HG02938 (cell line): ENCODE data around the gene SLC22A31.

Source experiments
- ATAC-seq: cut with Tn5 transposase; IDR thresholded peaks from one replicate; pipeline ENCODE4 v1.9.1; 2021; ENCODE audit warnings: mild to moderate bottlenecking, moderate library complexity; ENCODE audit not compliant: unreplicated experiment

The SLC22A31 gene

DNA sequence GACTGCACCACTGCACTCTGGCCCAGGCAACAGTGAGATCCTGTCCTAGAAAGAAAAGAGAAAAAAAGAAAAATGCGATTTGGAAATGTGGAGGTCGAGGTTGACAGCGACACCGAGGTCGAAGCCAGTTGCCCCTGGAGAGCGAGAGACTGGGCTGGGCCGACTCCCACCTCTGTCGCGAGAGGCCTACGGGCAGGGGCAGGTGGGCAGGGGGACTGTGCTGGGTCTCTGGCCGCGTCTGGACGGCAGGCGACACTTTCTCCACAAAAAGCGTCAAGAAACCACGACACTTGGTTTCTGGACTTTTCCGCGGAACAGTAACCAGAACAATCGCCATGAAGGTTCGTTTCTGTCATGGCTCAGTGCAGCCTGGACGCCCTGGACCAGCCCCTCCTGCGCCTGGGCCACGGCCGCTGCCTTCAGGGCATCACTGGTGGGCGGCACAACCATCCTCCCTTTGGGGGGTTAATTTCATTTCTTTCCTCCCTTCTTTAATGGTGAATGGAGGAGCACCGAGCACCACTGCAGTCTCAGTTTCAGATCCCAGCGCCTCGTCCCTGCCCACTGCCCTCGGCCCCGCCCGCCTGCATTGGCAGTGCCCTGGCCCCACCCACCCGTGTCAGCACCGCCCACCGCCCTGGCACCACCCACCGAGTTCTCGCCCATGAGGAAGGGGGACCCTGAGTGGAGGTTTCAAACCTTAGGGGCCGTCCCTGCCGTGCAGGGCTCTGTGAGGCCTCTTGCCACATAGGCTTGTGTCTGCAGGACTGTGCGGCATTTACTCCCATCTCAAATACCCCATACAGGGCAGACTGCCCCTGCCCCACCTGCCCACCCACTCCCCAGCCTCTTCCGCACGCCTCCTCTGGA lies 47.3 kb downstream of the SLC22A31 start:
- ATAC-seq, result no peak

DNA sequence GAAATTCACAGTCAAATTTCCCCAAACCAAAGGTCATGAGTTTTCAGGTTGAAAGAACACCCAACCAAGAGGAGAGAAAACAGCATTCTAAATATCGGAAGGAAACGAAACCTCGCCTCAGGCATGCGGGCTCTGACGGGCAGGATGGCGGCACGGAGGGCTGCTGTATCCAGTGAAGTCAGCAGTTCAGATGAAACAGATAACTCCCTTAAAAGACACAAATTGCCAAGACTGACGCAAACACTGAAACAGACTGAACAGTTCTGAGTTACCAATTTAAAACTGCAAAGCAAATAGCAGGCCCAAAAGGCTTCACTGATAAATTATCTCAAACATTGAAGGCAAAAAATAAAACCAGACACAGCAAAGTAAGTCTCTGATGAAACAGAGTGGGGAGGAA lies 49.4 kb downstream of the SLC22A31 start:
- no peak for ATAC-seq

DNA sequence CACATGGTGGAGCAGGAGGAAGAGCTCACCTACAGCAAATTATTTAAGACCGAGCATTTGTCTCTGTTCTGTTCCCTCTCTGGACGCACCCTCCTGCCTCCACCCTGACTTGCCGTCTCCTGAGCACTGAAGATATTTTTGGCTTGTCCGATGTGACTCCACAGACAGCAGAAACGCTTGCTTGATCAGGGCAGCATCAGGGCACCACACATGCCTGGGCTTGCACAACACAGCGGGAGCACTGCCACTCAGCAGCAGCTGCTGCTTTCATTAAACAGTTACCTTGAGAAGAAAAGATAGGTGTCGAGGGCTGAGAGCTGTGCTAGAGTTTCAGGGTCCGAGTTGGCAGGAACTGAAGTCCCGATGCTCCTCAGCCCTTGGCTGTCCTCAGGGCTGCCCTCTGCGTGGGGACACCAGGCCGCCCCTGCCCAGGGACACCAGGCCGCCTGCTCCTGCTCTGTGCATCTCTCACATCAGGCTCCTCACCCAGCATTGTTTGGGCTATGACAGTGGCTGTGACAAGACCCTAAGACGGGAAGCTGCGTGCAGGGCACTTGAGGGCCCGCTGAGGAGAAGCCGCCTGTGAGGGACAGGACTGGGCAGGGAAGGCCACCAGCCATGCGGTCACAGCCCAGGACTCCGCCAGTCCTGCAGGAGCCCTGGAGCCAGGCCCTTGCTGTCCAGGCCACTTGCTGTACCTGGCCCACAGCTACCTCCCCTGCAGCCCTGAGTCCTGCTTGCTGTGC lies 50.1 kb downstream of the SLC22A31 start:
- ATAC-seq, result no peak

DNA sequence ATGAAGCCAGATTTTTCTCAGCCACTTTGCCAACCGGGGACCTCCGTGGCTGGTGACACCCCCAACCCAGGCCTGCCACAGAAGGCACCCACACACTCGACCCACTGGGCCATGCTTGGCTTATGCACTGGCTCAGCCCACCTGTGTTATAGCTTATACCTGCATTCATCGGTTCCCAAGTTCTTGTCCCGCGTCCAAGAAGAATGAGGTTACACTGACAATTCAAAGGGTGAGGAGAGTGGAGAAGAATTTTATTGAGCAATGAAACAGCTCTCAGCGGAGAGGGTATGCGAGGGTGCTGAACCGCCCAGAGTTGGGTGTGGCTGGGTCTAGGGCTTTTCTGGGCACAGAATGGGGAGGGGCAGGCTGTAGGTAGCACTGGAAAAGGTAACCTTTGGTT lies 51.0 kb downstream of the SLC22A31 start:
- ATAC-seq, result no peak

DNA sequence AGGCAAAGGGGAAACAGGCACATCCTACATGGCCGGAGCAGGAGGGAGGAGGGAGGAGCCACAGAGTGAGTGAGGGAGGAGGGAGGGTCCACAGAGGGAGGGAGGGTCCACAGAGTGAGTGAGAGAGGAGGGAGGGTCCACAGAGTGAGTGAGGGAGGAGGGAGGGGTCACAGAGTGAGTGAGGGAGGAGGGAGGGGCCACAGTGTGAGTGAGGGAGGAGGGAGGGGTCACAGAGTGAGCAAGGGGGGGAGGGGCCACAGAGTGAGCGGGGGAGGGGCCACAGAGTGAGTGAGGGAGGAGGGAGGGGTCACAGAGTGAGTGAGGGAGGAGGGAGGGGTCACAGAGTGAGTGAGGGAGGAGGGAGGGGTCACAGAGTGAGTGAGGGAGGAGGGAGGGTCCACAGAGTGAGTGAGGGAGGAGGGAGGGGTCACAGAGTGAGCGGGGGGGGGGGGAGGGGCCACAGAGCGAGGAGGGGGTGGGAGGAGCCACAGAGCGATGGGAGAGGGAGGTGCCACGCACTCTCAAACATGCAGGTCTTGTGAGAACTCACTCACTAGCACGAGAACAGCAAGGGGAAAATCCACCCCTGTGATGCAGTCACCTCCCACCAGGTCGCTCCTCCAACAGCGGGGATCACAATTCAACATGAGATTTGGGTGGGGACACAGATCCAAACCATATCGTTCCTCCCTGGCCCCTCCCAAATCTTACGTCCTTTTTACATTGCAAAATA lies 53.1 kb downstream of the SLC22A31 start:
- no peak for ATAC-seq

DNA sequence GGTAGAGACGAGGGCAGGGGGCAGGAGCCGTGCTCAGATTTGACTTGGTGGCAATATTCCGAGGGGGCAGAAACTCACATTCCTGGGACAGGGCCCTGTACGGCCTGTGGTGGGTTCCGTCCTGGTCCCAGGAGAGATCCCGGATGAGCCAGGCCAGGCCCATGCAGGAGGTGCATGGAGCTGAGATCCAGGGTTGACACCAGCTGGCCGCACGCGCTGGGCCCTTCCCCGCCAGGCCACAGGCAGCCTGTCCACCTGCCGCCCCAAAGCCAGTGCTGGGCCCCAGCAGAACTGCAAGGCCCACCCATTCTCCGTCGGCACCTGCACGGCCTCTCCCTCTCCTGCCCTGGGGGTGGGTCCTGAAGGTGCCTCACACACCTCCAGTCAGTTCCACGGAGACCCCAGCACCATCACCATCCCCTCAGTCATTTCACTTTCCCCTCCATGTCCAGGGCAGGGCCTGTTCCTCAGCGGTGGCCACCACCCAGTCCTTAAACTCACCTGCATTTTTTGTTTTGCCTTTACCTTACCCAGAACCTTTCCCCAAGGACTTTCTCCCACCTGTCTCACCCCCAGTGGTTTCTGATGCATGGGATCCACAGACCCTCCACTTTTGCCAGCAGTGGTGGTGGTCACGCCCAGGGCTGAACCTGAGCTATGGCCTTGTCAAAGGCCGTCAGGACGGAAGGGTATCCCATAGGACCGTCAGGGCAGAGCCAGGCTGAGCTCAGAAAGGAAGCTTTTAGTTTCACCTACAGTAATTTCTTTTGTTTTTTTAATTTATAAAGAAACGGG lies 53.9 kb downstream of the SLC22A31 start:
- ATAC-seq, result no peak
